GM10248 (cell line): ENCODE measurements around the gene ASMT.
"Not testable (repeated sequence)": the region's sequence is repeated elsewhere in the genome, so short reads cannot be mapped to it uniquely, and the experiment has no call there.

Experiments
- CTCF ChIA-PET: fragments of 300-600 bp; sonication (Branson Sonifier 250); formaldehyde crosslinking; extraction: SDS; loops from one replicate; lab custom pipeline; 2021; ENCODE audit warnings: antibody characterized with exemption; lab: Yijun Ruan, JAX
- POLR2A ChIA-PET: fragments of 350-650 bp; sonication (Branson Sonifier 250); formaldehyde crosslinking; extraction: SDS; loops from one replicate; lab custom pipeline; 2020; ENCODE audit warnings: antibody characterized with exemption; lab: Yijun Ruan, JAX
- DNase-seq: peaks from one replicate; pipeline ENCODE4 v3.0.0; 2012; ENCODE audit errors: extremely low spot score
- CTCF ChIP-seq: IDR thresholded peaks from 2 replicates; pipeline ENCODE4 v1.5.1; 2012; ENCODE audit warnings: mild to moderate bottlenecking, low read depth; ENCODE audit errors: extremely low read depth, missing control alignments, control extremely low read depth

Gene ASMT

GRCh38 chrX:1614927-1615326 lies at the start of gene ASMT:
Gene ASMT (plus strand): TSS chrX:1615059. CDS start chrX:1615200, 141 bp downstream.
- TF ChIP-seq CTCF: no peak
- POLR2A ChIA-PET: no interaction called here
- CTCF ChIA-PET: no interaction called here
- no peak for DNase-seq

GRCh38 chrX:1574181-1574580 lies 40.7 kb upstream of the ASMT start:
- CTCF ChIA-PET, POLR2A ChIA-PET, DNase-seq: not testable (repeated sequence)

GRCh38 chrX:1576201-1576992 lies 38.5 kb upstream of the ASMT start:
- TF ChIP-seq CTCF: no peak
- ChIA-PET CTCF (no interaction called here), POLR2A (no interaction called here)
- DNase-seq: no peak

GRCh38 chrX:1577845-1578244 lies 37.0 kb upstream of the ASMT start:
- no peak for DNase-seq
- ChIA-PET POLR2A (no interaction called here), CTCF (no interaction called here)
- no peak for TF ChIP-seq CTCF

- CTCF ChIA-PET: no interaction called here
- no peak for TF ChIP-seq CTCF
Measured at GRCh38 chrX:1578511-1579173, 36.2 kb upstream of the ASMT start.

GRCh38 chrX:1581132-1581531 lies 33.7 kb upstream of the ASMT start:
- peak; percentile 54 for DNase-seq
- peak; percentile 63 for TF ChIP-seq CTCF
- CTCF ChIA-PET: no interaction called here
- POLR2A ChIA-PET: no interaction called here

More at GRCh38 chrX:1578511-1579173, 36.2 kb upstream of the ASMT start:
- DNase-seq: no peak
- POLR2A ChIA-PET: no interaction called here
